GM23338 (cell line): ENCODE data around the gene WWOX. TPM values are rescaled to one million over a fixed set of nuclear protein-coding genes. Genes with fewer than 3 reads are reported as not detected.

Experiments used
- ATAC-seq: fragments of 200-7000 bp; cut with Tn5 transposase; 3 replicates; pipeline ENCODE4 v1.9.1; 2020
- DNase-seq: peaks from one replicate; pipeline ENCODE4 v3.0.0-alpha.2; 2015; ENCODE audit warnings: low spot score
- H2AFZ ChIP-seq: fragments of 200-600 bp; sonication (generic); 2 replicates; pipeline ENCODE4 v1.8.0; 2016; ENCODE audit warnings: antibody characterized with exemption, mild to moderate bottlenecking, moderate library complexity
- H3F3A ChIP-seq: fragments of 200-600 bp; sonication (generic); replicated peaks from 2 replicates; pipeline ENCODE4 v1.8.0; 2017; ENCODE audit warnings: antibody characterized with exemption, mixed run types, low read depth
- H3K27ac ChIP-seq: fragments of 200-600 bp; sonication (generic); 2 replicates; pipeline ENCODE4 v1.6.1; 2016; ENCODE audit warnings: low read depth
- H3K27me3 ChIP-seq: fragments of 200-600 bp; sonication (generic); 2 replicates; pipeline ENCODE4 v1.8.0; 2016; ENCODE audit warnings: mild to moderate bottlenecking, mixed run types, moderate library complexity; ENCODE audit not compliant: insufficient read depth
- H3K36me3 ChIP-seq: fragments of 200-600 bp; sonication (generic); 2 replicates; pipeline ENCODE4 v1.8.0; 2016; ENCODE audit warnings: mild to moderate bottlenecking; ENCODE audit not compliant: insufficient read depth
- H3K4me1 ChIP-seq: fragments of 200-600 bp; sonication (generic); 2 replicates; pipeline ENCODE4 v1.8.0; 2016; ENCODE audit warnings: mild to moderate bottlenecking, moderate library complexity; ENCODE audit not compliant: insufficient read depth
- H3K4me2 ChIP-seq: fragments of 200-600 bp; sonication (generic); 2 replicates; pipeline ENCODE4 v1.7.1; 2017; ENCODE audit warnings: mixed run types
- H3K4me3 ChIP-seq: fragments of 200-600 bp; sonication (generic); 2 replicates; pipeline ENCODE4 v1.6.1; 2016; ENCODE audit warnings: mixed run types
- H3K79me2 ChIP-seq: fragments of 200-600 bp; sonication (generic); replicated peaks from 2 replicates; pipeline ENCODE4 v1.8.0; 2017; ENCODE audit warnings: mild to moderate bottlenecking; ENCODE audit not compliant: insufficient read depth
- H3K9me2 ChIP-seq: fragments of 200-600 bp; sonication (generic); 2 replicates; pipeline ENCODE4 v1.8.0; 2017; ENCODE audit not compliant: insufficient read depth
- H4K20me1 ChIP-seq: fragments of 200-600 bp; sonication (generic); replicated peaks from 2 replicates; pipeline ENCODE4 v1.8.0; 2017; ENCODE audit warnings: mild to moderate bottlenecking; ENCODE audit not compliant: insufficient read depth
- H3K27ac Mint-ChIP-seq: 2 replicates; pipeline ENCODE4 v1.8.0; 2020; ENCODE audit warnings: inconsistent platforms, mild to moderate bottlenecking, moderate library complexity, mixed read lengths
- H3K27me3 Mint-ChIP-seq: 3 replicates; pipeline ENCODE4 v1.8.0; 2022; ENCODE audit warnings: low read depth, mild to moderate bottlenecking, moderate library complexity, mixed read lengths, inconsistent platforms; ENCODE audit not compliant: insufficient read depth, poor library complexity
- H3K36me3 Mint-ChIP-seq: 3 replicates; pipeline ENCODE4 v1.8.0; 2021; ENCODE audit warnings: low read depth, mild to moderate bottlenecking, inconsistent platforms, moderate library complexity, mixed read lengths
- H3K4me1 Mint-ChIP-seq: 3 replicates; pipeline ENCODE4 v1.8.0; 2020; ENCODE audit warnings: mild to moderate bottlenecking, inconsistent platforms, mixed read lengths
- H3K4me3 Mint-ChIP-seq: 3 replicates; pipeline ENCODE4 v1.8.0; 2021; ENCODE audit warnings: moderate library complexity, mild to moderate bottlenecking, inconsistent platforms, mixed read lengths
- H3K9me3 Mint-ChIP-seq: 3 replicates; pipeline ENCODE4 v1.8.0; 2020; ENCODE audit warnings: moderate library complexity, mild to moderate bottlenecking, inconsistent platforms, mixed read lengths
- CREB1 ChIP-seq: fragments of 250-450 bp; sonication (Bioruptor Pico); IDR thresholded peaks from 2 replicates; pipeline ENCODE4 v1.5.0; 2020; ENCODE audit warnings: low read depth, mild to moderate bottlenecking, moderate library complexity
- EZH2 ChIP-seq: fragments of 200-600 bp; sonication (generic); IDR thresholded peaks from one replicate; pipeline ENCODE4 v1.8.0; 2017; ENCODE audit warnings: antibody characterized with exemption, mild to moderate bottlenecking, low read depth; ENCODE audit not compliant: unreplicated experiment
- EZH2phosphoT487 ChIP-seq: fragments of 200-600 bp; sonication (generic); IDR thresholded peaks from one replicate; pipeline ENCODE4 v1.8.1; 2018; ENCODE audit warnings: antibody characterized with exemption; ENCODE audit not compliant: unreplicated experiment
- JUNB ChIP-seq: IDR thresholded peaks from one replicate; pipeline ENCODE4 v1.6.1; 2016; ENCODE audit warnings: antibody characterized with exemption; ENCODE audit not compliant: unreplicated experiment
- NANOG ChIP-seq: IDR thresholded peaks from 2 replicates; pipeline ENCODE4 v1.6.1; 2016; ENCODE audit warnings: antibody characterized with exemption, borderline replicate concordance
- POLR2AphosphoS5 ChIP-seq: IDR thresholded peaks from 2 replicates; pipeline ENCODE4 v1.6.1; 2016; ENCODE audit warnings: antibody characterized with exemption, low read depth
- STAT1 ChIP-seq: IDR thresholded peaks from one replicate; pipeline ENCODE4 v1.6.1; 2016; ENCODE audit warnings: antibody characterized with exemption; ENCODE audit not compliant: unreplicated experiment
- ZNF114 ChIP-seq: fragments of 250-450 bp; sonication (Bioruptor Pico); IDR thresholded peaks from 2 replicates; pipeline ENCODE4 v1.5.0; 2020; ENCODE audit warnings: mild to moderate bottlenecking, moderate library complexity
- ZNF331 ChIP-seq: fragments of 250-450 bp; sonication (Bioruptor Pico); IDR thresholded peaks from 2 replicates; pipeline ENCODE4 v1.5.0; 2020; ENCODE audit warnings: low read depth, mild to moderate bottlenecking, moderate library complexity
- polyA plus RNA-seq: library from polyadenylated mRNA; unstranded; fragments of >200 nt; fragmentation: Nextera tagmentation; extraction: Ambion mirVana; gene quantifications from 2 replicates; pipeline ENCODE4 v1.2.1, GENCODE V29; 2016
- total RNA-seq: library from RNA; depleted of rRNA; stranded (reverse); fragments of >200 nt; shearing (Covaris generic); gene quantifications from 2 replicates; pipeline ENCODE4 v1.2.3, GENCODE V29; 2014
- TF ChIP-seq, protein P1 (sequence below), 2 experiments: fragments of 200-600 bp in 1 of 2; sonication (generic) in 1 of 2; conservative IDR thresholded peaks; 2 replicates each; pipeline versions ENCODE4 v1.5.1 to v1.6.1; 2016 to 2017; ENCODE audit warnings: antibody characterized with exemption in 2 of 2, low read depth in 2 of 2, mild to moderate bottlenecking in 2 of 2, moderate library complexity in 1 of 2
- TF ChIP-seq, protein P2 (sequence below): IDR thresholded peaks from 2 replicates; pipeline ENCODE4 v1.6.1; 2016; ENCODE audit warnings: antibody characterized with exemption
- TF ChIP-seq, protein P3 (sequence below): IDR thresholded peaks from one replicate; pipeline ENCODE4 v1.6.1; 2018; ENCODE audit warnings: antibody characterized with exemption; ENCODE audit not compliant: unreplicated experiment

WWOX gene
- total and polyA plus RNA-seq, 2 experiments from 2014 or later: 10.0 to 19.3 TPM

DNA sequence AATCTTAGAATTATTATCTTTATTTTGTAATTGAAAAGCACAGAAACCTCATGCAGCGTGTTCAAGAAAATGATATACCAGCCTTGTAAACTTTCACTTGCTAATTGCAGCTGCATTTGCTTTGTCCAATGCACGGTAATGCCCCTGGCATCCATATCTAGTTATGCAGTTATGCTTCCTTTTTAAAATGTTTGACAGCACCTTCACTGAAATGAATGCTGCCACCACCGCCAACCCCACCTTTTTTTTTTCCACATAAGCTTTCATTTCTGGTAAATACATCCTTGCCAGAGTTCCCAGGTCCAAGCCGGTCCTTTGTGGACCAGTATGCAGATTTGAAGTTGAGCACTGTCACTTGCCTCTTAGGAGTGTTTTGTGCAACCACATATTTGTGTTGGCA lies 338.8 kb downstream of the WWOX start (continued):
- TF ChIP-seq, protein P1, sequence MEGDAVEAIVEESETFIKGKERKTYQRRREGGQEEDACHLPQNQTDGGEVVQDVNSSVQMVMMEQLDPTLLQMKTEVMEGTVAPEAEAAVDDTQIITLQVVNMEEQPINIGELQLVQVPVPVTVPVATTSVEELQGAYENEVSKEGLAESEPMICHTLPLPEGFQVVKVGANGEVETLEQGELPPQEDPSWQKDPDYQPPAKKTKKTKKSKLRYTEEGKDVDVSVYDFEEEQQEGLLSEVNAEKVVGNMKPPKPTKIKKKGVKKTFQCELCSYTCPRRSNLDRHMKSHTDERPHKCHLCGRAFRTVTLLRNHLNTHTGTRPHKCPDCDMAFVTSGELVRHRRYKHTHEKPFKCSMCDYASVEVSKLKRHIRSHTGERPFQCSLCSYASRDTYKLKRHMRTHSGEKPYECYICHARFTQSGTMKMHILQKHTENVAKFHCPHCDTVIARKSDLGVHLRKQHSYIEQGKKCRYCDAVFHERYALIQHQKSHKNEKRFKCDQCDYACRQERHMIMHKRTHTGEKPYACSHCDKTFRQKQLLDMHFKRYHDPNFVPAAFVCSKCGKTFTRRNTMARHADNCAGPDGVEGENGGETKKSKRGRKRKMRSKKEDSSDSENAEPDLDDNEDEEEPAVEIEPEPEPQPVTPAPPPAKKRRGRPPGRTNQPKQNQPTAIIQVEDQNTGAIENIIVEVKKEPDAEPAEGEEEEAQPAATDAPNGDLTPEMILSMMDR (conservative IDR thresholded peaks at IDR 0.05; ENCODE audit: low read depth in 2 of 2): no peak
- TF ChIP-seq EZH2 (no peak), NANOG (no peak), STAT1 (no peak), JUNB (no peak), POLR2AphosphoS5 (no peak), ZNF331 (CRISPR knock-in tag) (no peak), CREB1 (no peak), EZH2phosphoT487 (no peak), ZNF114 (CRISPR knock-in tag) (no peak)
- TF ChIP-seq, protein P2, sequence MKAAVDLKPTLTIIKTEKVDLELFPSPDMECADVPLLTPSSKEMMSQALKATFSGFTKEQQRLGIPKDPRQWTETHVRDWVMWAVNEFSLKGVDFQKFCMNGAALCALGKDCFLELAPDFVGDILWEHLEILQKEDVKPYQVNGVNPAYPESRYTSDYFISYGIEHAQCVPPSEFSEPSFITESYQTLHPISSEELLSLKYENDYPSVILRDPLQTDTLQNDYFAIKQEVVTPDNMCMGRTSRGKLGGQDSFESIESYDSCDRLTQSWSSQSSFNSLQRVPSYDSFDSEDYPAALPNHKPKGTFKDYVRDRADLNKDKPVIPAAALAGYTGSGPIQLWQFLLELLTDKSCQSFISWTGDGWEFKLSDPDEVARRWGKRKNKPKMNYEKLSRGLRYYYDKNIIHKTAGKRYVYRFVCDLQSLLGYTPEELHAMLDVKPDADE: no peak
- TF ChIP-seq, protein P3, sequence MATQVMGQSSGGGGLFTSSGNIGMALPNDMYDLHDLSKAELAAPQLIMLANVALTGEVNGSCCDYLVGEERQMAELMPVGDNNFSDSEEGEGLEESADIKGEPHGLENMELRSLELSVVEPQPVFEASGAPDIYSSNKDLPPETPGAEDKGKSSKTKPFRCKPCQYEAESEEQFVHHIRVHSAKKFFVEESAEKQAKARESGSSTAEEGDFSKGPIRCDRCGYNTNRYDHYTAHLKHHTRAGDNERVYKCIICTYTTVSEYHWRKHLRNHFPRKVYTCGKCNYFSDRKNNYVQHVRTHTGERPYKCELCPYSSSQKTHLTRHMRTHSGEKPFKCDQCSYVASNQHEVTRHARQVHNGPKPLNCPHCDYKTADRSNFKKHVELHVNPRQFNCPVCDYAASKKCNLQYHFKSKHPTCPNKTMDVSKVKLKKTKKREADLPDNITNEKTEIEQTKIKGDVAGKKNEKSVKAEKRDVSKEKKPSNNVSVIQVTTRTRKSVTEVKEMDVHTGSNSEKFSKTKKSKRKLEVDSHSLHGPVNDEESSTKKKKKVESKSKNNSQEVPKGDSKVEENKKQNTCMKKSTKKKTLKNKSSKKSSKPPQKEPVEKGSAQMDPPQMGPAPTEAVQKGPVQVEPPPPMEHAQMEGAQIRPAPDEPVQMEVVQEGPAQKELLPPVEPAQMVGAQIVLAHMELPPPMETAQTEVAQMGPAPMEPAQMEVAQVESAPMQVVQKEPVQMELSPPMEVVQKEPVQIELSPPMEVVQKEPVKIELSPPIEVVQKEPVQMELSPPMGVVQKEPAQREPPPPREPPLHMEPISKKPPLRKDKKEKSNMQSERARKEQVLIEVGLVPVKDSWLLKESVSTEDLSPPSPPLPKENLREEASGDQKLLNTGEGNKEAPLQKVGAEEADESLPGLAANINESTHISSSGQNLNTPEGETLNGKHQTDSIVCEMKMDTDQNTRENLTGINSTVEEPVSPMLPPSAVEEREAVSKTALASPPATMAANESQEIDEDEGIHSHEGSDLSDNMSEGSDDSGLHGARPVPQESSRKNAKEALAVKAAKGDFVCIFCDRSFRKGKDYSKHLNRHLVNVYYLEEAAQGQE: no peak

- no peaks in the 10 kb centered on the region for H4K20me1 ChIP-seq
- H3K27me3 ChIP-seq: no peaks in the 10 kb centered on the region
- no peak overlapping the region for H2AFZ ChIP-seq
- no peak overlapping the region for H3K27ac Mint-ChIP-seq
- no peaks in the 10 kb centered on the region for H3K4me1 ChIP-seq
- H3F3A ChIP-seq: no peaks in the 10 kb centered on the region
- peaks cover 2% of the 10 kb centered on the region for H3K27me3 Mint-ChIP-seq
- H3K9me2 ChIP-seq: 0 out of 2 replicates have a peak, but pooled peaks cover 5% of the 10 kb centered on the region
- H3K36me3 ChIP-seq: no peaks in the 10 kb centered on the region
- no peak overlapping the region for H3K4me2 ChIP-seq
- H3K4me3 ChIP-seq: no peak overlapping the region
- H3K27ac ChIP-seq: no peak overlapping the region
- TF ChIP-seq JUNB (no peak), CREB1 (no peak), ZNF114 (CRISPR knock-in tag) (no peak), STAT1 (no peak), EZH2 (no peak), EZH2phosphoT487 (no peak)
- TF ChIP-seq, protein P3: no peak
- TF ChIP-seq, protein P2: no peak
- peaks cover 3% of the 10 kb centered on the region; the same call in 2 of the 3 replicates for H3K4me1 Mint-ChIP-seq
- ATAC-seq (no peak), DNase-seq (no peak)
- no peaks in the 10 kb centered on the region for H3K79me2 ChIP-seq
- no peaks in the 10 kb centered on the region for H3K36me3 Mint-ChIP-seq
- H3K4me3 Mint-ChIP-seq: no peak overlapping the region
- H3K9me3 Mint-ChIP-seq: no peaks in the 10 kb centered on the region
These were observed 339.2 kb downstream of the WWOX start for GRCh38 chr16:78438632-78439031.
